RWPE2 (cell line): ENCODE measurements around the gene GSTK1.
A peak's percentile ranks its signal among the peaks of the same experiment; 100 is the strongest.

Source experiments
- ATAC-seq: fragments of 200-7000 bp; cut with Tn5 transposase; 3 replicates; pipeline ENCODE4 v1.9.1; 2021; ENCODE audit warnings: low read depth
- DNase-seq: peaks from one replicate; pipeline ENCODE4 v3.0.0-alpha.2; 2020; ENCODE audit warnings: low spot score
- H3K27ac ChIP-seq: fragments of 450-650 bp; 2 replicates; pipeline ENCODE4 v1.5.1; 2017; ENCODE audit warnings: mild to moderate bottlenecking; ENCODE audit not compliant: poor library complexity, severe bottlenecking
- H3K27me3 ChIP-seq: fragments of 250-450 bp; sonication (Bioruptor Pico); 2 replicates; pipeline ENCODE4 v1.5.1; 2021; ENCODE audit warnings: mild to moderate bottlenecking, moderate library complexity; ENCODE audit not compliant: insufficient read depth, poor library complexity, severe bottlenecking
- H3K36me3 ChIP-seq: fragments of 250-450 bp; sonication (Bioruptor Pico); 2 replicates; pipeline ENCODE4 v1.5.1; 2020; ENCODE audit warnings: low read depth, mild to moderate bottlenecking, moderate library complexity
- H3K4me1 ChIP-seq: fragments of 250-450 bp; sonication (Bioruptor Pico); 2 replicates; pipeline ENCODE4 v1.5.1; 2021; ENCODE audit warnings: mild to moderate bottlenecking, moderate library complexity; ENCODE audit not compliant: insufficient read depth, poor library complexity, severe bottlenecking
- H3K4me3 ChIP-seq: fragments of 250-450 bp; sonication (Bioruptor Pico); 2 replicates; pipeline ENCODE4 v1.5.1; 2021; ENCODE audit warnings: mild to moderate bottlenecking, moderate library complexity; ENCODE audit not compliant: severe bottlenecking
- H3K9me3 ChIP-seq: fragments of 250-450 bp; sonication (Bioruptor Pico); 2 replicates; pipeline ENCODE4 v1.5.1; 2021; ENCODE audit warnings: mild to moderate bottlenecking, moderate library complexity; ENCODE audit not compliant: severe bottlenecking
- TF ChIP-seq, protein P1 (sequence below): fragments of 450-650 bp; IDR thresholded peaks from one replicate; pipeline ENCODE4 v1.5.1; 2017; ENCODE audit warnings: mild to moderate bottlenecking, moderate library complexity; ENCODE audit not compliant: poor library complexity, severe bottlenecking

GSTK1 gene

DNA sequence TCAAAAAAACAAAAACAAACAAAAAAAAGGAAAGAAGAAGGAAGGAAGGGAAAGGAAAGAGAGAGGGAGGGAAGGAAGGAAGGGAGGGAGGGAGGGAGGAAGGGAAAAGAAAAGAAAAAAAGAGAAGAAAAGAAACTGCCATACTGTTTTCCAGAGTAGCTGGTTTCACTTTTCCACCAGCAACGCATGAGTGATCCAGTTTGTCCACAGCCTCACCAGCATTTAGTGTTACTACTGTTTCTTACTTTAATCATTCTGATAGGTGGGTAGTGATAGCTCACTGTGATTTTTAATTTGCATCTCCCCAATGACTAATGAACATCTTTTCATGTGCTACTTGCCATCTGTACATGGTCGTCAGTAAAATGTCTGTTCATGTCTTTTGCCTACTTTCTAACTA, 9.6 kb downstream of the GSTK1 start:
- peaks cover 12% of the 10 kb centered on the region; the same call in 1 of the 2 replicates for H3K36me3 ChIP-seq
- H3K4me1 ChIP-seq = no peaks in the 10 kb centered on the region
- ATAC-seq = no peak
- no peak overlapping the region for H3K4me3 ChIP-seq
- no peak overlapping the region for H3K27ac ChIP-seq
- no peak for DNase-seq
- no peaks in the 10 kb centered on the region for H3K9me3 ChIP-seq
- TF ChIP-seq, protein P1, sequence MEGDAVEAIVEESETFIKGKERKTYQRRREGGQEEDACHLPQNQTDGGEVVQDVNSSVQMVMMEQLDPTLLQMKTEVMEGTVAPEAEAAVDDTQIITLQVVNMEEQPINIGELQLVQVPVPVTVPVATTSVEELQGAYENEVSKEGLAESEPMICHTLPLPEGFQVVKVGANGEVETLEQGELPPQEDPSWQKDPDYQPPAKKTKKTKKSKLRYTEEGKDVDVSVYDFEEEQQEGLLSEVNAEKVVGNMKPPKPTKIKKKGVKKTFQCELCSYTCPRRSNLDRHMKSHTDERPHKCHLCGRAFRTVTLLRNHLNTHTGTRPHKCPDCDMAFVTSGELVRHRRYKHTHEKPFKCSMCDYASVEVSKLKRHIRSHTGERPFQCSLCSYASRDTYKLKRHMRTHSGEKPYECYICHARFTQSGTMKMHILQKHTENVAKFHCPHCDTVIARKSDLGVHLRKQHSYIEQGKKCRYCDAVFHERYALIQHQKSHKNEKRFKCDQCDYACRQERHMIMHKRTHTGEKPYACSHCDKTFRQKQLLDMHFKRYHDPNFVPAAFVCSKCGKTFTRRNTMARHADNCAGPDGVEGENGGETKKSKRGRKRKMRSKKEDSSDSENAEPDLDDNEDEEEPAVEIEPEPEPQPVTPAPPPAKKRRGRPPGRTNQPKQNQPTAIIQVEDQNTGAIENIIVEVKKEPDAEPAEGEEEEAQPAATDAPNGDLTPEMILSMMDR = no peak
- H3K27me3 ChIP-seq = no peaks in the 10 kb centered on the region

DNA sequence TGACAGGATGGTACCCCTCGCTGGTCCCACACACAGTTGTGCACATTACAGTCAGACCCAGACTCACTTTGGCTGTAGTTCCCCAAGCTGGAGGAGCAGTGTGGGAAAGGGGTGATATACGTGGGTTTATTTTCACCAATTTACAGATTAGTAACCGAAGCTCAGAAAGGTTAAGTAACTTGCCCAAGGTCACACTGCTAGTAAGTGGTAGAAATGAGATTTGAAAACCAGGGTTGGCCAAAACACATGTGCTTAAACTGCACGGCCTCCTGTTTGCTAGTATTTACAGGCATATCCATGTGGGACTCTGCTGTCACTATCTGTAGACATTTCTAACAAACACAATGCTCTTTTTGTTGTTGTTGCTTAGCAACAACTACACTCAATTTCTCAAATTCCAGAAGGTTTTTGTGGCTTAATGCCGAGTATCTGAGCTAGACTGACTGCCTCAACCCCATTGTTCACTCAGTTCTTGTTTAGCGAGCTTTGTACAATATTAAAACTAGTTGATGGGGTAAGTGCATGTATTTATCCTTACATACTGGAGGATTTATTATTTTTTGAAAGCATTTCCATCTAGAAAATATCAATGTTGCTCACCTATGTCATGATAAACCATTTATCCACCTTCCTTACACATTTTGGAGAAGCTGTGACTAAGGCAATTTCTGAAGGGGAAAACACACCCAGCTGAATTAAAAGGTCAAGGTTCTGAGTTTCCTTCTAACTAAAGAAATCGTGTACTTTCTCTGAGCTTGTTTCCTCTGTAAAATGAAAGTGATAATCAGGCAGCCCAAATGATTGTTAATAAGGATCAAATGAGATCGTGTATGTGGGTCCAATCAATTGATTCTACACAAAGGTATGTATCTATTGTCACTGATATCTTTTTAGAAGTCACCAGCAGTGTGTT, 16.2 kb downstream of the GSTK1 start:
- DNase-seq (no peak), ATAC-seq (peak; percentile 74)
- H3K27me3 ChIP-seq = no peaks in the 10 kb centered on the region
- H3K4me3 ChIP-seq = no peak overlapping the region
- H3K4me1 ChIP-seq = peaks cover 8% of the 10 kb centered on the region
- peak overlapping the region; percentile 29 for H3K27ac ChIP-seq
- no peaks in the 10 kb centered on the region for H3K36me3 ChIP-seq
- H3K9me3 ChIP-seq = no peaks in the 10 kb centered on the region
- TF ChIP-seq, protein P1 = no peak

DNA sequence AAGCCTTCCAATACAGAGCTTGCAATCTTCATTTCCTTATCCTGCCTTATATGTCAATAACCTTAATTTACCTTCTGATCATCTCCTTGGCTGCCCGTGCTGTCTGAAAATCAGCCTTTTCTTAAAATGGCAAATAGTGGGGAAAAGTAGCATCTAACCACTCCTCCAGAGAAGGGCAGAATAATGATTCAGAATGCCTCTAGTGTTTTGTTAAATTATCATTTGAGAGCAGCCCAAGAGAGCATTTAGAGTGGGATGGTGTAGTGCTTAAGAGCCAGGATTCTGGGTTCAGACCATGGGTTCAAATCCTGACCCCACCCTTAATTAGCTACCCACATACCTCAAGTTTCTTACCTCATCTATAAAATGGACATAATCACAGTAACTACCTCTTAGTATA, 16.9 kb downstream of the GSTK1 start:
- TF ChIP-seq, protein P1 = no peak
- Histone ChIP-seq H3K4me3 (no peak overlapping the region), H3K27ac (peak overlapping the region; percentile 29)

DNA sequence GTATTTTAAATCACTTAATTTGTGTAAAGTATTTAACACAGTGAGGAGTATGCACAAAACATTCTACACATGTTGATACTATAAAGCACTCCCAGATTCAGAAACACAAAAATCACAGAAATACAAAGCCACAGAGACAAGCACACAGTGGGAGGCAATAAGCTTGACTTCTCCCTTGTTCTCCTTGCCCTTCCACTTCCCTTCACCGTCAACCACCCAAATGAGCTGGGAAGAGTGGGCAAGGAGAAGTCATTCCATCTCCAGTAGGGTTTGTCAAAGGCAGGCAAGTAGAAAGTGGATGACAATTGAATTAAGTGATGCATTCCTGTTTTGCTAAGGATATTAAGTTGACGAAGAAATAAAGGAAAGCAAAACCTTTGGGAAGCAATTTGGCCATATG, 17.3 kb downstream of the GSTK1 start:
- Histone ChIP-seq H3K27me3 (no peaks in the 10 kb centered on the region), H3K9me3 (no peaks in the 10 kb centered on the region), H3K4me1 (peaks cover 9% of the 10 kb centered on the region), H3K36me3 (no peaks in the 10 kb centered on the region), H3K27ac (no peak overlapping the region), H3K4me3 (no peak overlapping the region)
- ATAC-seq (no peak), DNase-seq (no peak)
- TF ChIP-seq, protein P1 = no peak

More for the DNA sequence above, 16.9 kb downstream of the GSTK1 start:
- Histone ChIP-seq H3K9me3 (no peaks in the 10 kb centered on the region), H3K27me3 (no peaks in the 10 kb centered on the region), H3K4me1 (peaks cover 8% of the 10 kb centered on the region), H3K36me3 (no peaks in the 10 kb centered on the region)
- ATAC-seq = no peak
- no peak for DNase-seq

DNA sequence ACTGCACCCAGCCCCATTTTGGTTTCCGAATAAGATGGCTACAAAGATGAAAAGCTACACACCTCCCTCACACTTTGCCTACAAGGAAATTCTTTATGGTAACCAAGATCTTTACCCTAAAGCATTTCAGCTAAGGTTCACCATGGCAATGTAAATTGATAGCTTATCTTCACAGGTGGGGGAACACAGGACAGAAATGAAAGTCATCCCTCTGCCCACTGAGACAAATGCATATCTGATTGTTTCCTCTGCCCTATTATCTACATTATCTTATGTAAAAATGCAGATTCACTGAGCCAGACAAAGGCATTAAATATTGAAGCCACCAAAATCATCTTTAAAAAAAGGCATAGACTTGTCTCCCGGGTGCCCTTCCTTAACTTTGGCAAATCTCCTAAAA, 18.3 kb downstream of the GSTK1 start:
- DNase-seq (no peak), ATAC-seq (no peak)
- Histone ChIP-seq H3K27ac (no peak overlapping the region), H3K4me1 (peaks cover 14% of the 10 kb centered on the region), H3K27me3 (no peaks in the 10 kb centered on the region), H3K4me3 (no peak overlapping the region), H3K36me3 (no peaks in the 10 kb centered on the region; the same call in 1 of the 2 replicates), H3K9me3 (no peaks in the 10 kb centered on the region)
- TF ChIP-seq, protein P1 = no peak
